ENCODE measurements around the gene RAP1GAP2.
A peak's percentile ranks its signal among the peaks of the same experiment; 100 is the strongest.

Gene RAP1GAP2

DNA sequence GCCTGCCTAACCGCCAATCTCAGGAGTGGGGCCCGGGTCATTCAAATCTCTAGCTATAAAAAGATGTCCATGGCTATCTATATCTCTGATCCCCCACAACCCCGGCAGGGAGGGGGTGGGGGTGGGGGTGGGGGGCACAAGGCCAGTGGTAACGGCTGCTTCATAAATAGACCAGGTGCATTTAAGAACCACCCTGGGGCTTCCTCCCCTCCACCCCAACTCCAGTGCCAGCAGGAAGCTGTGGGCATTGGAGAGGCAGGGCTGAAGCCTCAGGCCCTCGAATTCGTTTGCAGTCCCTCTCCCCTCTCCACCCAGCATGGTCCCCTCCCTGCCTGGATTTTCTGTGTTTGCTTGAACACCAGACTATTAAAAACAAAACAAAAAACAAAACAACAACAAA lies 56.0 kb downstream of the RAP1GAP2 start:
- H3K4me3 ChIP-seq (ENCODE audit: low read depth, low read length) = no peak overlapping the region

DNA sequence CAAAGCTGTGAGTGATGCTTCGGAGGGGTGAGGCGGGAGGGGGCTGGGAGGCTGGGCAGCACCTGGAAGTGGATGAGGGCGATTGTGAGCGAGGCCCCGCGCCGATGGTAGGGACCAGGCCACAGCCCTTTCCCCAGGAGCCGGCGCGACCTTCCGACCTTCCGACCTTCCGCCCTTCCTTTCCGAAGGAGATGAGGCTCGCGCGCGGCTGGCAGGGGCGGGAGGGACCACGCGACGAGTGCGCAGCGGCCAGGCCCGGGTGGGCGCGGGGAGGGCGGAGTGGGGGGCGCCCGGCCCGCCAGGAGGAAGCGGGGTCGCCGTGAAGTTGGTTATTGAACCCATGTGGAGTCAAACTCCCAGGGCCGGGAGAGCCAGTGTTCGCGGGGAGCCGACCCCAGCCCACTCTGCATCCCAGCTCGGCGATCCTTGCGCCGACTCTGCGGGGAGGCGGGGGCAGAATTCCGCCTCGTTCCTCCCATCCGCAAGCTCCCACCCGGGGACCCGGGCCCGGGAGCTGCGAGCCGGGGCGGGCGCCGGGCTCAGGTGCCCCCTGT lies 56.6 kb downstream of the RAP1GAP2 start:
- peak overlapping the region; percentile 47 for H3K4me3 ChIP-seq (ENCODE audit: low read depth, low read length)

DNA sequence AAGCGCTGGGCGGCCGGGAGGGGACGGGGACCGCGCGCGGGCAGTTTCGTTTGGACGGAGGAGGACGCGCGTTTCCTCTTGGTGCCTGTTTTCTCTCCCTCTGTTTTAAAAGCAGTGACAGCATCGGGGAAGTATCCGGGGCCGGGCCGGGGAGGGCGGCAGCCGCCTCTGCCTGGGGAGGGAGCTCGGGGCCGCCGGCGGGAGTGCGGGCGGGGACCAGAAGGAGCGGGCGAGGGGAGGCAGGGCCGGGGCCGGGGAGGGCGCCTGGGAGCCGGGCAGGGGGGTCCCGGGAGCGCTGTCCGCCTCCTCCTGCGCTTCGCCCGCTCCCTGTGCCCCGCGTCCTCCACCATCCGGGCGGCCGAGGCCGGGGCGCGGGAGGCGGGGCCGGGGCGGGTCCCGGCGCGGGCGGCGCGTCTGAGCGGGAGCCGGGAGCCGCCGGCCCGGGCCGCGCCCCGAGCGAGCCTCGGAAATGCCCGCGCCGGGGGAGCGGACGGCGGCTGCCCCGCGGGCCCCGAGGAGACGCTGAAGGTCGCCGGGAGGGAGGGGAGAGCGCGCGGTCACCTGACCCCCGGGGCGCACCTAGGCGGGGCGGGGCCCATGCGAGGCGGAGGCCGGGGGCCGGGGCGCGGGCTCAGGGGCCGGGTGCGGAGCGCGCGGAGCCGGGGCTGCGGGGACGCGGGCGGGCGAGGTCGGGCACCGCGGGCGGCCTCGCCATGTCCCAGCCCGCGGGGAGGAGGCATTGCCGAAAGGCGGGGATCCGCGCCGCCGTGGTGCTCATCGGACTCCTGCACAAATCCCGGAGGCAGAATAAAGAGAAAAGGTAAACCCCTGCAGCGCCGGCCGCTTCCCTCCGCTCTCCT lies 57.3 kb downstream of the RAP1GAP2 start:
- H3K4me3 ChIP-seq (ENCODE audit: low read depth, low read length) = peak overlapping the region; percentile 75

DNA sequence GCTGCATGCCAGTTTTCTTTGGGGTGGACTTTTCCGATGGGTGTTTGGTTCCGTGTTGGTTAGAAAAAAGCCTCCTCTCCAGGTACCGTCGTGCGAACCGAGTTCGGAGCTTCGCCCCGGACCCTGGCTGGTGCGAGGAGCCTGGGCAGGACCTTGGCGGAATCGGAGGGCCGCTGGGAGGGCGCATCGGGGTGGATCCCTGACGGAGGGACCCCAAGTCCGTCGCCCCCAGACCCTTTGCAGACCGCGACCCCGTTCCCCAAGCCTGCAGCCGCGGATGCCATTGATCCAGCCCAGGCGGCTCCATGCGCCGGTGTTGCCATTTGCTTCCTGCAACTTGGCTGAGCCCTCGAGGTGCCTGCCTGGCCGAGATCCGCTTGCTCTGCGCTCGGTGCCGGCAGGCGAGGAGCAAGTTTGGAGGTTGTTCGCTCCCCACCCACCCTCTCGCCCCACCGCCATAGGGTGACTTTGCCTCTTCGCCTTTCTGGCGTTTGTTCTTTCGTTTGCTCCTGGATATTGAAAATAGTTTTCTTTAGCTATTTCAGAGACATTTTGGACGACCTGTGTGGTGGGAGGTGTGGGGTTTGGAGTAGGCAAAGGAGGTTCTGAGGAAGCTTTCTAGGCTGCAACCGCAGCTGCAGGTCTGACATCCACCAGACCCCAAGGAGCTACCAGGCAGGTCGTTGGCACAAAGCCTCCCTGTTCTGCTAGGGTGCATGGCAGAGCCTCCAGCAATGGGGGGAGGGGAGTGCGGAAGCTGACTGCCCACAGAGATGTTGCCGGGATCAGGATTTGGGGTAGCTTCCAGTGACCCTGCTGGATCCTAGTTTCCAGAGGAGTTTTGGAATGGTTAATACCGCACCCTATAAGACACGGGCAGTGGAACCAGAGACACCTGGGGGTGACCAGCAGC lies 58.2 kb downstream of the RAP1GAP2 start:
- H3K4me3 ChIP-seq (ENCODE audit: low read depth, low read length) = peak overlapping the region; percentile 75

DNA sequence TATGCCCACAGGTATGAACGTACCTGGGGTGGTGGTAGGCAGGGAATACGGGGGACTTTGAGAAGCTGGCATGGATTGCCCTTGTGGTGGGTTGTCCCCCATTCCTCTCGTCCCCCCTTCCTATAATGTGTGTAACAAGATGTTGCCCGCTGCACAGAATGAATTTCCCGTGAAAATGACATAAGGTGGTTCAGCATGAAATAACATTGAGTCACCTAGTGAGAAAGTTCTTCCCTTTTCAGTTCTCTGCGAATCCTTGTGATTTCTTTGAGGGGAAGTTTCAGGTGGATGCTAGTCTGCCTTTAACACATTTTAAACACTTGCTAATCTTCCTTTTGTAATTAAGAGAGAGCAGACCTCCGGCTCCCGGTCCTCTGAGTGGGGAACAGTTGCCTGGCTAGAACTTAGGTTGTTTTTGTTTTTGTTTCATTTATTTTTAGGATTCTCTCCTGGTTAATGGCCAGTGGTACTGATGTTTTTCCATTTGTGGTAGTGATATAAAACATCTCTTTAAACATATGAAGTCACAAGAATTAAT lies 58.9 kb downstream of the RAP1GAP2 start:
- H3K4me3 ChIP-seq (ENCODE audit: low read depth, low read length) = peak overlapping the region; percentile 75

DNA sequence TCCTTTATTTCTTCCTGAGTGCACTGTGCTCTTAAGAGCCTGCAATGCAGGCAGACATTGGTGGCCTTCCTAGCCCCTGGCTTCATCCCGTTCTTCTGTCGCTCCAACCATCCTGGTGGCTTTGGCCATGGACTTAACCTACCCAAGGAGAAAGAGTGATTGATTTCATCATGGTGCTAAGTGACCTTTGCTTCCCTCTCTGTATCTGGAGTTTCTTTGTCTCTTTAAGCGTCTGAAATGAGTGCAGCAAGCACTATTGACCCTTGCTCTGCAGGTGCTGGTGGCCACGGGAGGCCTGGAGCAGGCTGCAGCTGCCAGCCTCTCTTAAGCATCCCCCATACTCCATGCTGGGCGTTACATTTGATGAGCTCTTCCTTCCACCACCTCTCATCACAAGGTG lies 60.5 kb downstream of the RAP1GAP2 start:
- no peak overlapping the region for H3K4me3 ChIP-seq (ENCODE audit: low read depth, low read length)

DNA sequence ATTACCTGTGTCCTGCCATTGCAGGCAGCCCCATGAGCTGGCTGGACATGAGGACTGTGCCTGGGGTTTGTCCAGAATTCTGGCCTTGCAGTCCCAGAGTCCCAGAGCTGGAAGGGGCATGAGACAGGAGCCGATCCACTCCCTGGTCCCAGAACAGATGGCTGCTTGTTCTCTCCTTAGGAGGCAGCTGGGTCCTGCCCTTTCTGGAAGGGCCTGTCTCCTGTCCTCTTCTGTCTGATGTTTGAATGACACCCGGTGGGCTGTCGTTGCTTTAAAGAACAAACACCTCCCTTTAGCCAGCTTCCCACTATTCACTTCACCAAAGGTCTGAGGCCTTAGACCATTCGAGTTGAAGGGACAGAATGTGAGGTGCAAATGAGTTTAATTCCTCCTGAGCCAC lies 63.8 kb downstream of the RAP1GAP2 start:
- no peak overlapping the region for H3K4me3 ChIP-seq (ENCODE audit: low read depth, low read length)

DNA sequence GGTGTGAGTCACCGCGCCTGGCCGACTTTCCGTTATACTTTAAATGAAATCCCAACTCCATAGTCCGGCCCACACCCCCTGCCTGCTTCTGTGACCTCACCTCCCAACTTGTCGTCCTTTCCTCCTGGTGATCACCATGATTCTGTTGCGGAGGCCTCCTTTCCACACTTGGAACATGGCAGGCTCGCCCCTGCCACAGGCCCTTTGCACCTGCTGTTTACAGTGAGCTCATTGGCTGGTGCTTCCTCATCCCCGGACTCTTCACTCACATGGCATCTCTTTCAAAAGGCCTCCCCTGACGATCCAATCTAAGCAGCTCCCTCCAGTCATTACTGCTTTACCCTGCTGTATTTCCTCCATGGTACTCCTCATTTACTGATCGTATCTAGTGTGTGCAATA lies 64.6 kb downstream of the RAP1GAP2 start:
- H3K4me3 ChIP-seq (ENCODE audit: low read depth, low read length) = no peak overlapping the region

DNA sequence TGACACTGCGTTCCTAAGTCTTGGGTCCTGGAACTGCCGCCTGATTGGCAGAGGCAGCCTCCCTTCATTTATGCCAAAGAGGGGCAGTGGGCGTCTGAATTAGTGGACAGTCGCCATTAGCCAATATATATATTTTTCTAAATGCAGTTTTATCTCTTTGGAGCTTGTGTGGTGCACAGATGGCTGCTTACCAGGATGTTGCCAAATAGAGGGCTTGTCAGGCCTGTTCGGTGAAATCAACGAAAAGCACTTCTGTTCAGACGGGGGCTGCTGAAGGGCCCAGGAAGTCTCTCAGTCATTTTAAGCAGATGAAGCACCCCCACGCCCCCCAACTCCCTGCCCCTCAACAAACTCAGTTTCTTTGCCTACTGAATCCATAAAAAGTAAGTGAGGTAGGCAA lies 66.0 kb downstream of the RAP1GAP2 start:
- no peak overlapping the region for H3K4me3 ChIP-seq (ENCODE audit: low read depth, low read length)

DNA sequence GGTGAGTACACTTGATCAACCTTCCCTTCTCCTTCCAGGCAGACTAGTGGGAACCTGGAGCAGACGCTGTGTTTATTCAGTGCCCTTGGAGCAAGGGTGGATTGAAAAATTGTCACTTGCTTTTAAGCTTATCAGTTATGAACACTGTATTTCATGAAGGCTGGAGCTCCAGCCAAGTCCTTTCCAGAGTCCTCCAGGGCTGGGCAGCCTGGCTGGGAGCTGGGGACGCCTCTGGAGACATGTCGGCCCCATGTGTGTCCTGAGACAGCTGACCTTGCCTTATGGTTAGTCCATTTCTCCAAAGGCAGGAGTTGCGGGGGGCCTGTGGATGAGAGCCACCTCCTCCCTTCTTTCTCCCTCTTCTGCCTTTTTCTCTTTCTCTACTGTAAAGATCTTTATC lies 67.0 kb downstream of the RAP1GAP2 start:
- H3K4me3 ChIP-seq (ENCODE audit: low read depth, low read length) = no peak overlapping the region

DNA sequence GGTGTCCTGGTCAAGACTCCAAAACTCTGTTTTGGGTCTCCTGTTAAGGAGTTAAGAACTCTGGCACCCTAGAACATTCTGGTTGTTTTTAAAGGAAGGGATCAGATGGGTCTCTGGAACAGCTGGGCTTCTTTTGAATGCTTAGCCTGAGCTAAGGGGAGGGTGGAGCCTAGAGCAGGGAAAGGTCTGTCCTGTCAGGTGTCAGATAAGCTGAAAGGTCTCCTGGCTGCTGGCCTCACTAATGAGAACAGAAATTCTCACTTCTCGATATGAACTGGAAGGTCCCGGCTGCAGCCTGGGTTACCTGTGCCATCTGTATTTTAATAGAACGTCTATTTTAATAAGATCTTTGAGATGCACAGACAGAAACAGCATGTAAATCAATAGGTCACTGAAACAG lies 69.0 kb downstream of the RAP1GAP2 start:
- H3K4me3 ChIP-seq (ENCODE audit: low read depth, low read length) = no peak overlapping the region

DNA sequence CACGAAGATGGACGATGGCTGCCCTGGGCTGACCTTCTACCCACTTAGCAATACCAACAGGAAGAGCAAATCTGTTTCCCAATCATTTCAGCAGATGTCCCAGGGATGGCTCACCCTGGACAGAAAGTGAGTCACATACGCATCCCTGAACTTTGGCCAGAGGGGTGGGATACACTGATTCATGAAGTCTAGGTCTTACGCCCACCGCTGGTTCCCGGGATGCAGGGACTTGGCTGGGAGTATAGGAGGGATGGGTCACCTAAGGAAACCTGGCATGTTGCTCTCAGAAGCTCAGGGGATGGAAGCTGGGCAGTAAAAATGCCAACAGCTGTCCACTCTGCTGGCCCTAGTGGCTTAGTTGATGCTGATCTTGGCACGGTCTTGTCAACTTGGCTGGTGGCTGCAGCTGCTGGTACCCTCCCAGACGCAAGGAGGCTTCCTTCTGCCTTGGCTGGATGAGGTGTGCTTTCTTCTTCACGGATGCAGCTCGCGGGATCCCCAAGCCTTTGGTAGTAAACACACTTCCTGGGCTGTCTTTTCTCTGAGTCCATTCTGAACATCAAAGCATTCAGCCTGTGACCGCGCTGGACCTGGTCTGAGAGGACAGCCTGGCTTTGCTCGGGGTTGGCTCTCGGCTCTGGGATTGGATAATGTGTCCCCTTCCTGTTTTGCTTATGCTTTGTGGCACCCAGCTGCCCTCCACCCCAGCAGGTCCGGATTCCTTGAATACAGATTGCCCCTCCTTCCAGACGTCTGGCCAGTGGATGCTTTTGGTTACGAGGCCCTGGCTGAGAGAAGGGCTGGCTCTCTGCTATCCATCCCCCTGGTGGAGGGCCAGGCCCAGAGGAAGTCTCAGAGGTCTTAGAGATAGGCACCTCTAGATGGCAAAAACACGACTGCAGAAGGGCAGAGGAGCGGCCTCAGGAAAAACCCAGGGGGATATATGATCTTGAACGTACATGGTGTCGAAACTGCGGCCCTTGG lies 71.5 kb downstream of the RAP1GAP2 start:
- no peak overlapping the region for H3K4me3 ChIP-seq (ENCODE audit: low read depth, low read length)

DNA sequence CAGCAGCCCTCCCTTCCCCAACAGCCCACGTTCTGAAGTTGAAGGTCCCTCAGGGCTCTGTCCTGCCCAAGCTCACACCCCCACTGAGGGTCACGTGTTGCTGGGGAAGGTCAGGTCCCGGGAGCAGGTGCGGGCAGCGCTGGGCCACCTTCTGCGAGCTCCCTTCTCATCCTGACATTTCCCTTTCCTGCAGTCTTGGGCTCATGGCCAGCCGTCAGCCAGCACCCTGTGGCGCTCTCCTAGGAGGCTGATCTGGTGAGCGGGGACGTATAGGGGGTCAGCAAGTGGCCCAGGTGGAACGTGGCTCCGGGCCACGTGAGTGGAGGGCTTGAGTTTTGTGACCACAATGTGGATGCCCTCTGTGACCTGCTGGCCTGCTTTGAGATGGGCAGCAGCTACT lies 73.4 kb downstream of the RAP1GAP2 start:
- H3K4me3 ChIP-seq (ENCODE audit: low read depth, low read length) = no peak overlapping the region

DNA sequence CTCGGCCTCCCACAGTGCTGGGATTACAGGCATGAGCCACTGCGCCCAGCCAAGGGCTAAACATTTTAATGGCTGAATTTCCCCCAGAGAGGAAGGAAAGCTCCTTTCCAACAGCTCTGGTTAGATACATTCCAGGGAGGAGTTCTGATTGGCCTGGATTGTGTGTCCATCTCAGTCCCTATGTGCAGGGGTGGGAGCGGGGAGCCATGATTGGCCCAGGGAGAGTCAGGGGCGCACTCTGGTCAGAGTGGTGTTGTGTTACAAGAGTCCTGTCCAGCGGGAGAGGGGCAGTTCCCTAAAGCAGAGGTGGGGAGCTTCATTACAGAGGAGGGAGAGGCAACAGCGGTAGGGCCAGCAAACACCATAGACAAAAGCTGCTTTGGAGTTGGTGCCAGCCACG lies 75.0 kb downstream of the RAP1GAP2 start:
- H3K4me3 ChIP-seq (ENCODE audit: low read depth, low read length) = no peak overlapping the region

DNA sequence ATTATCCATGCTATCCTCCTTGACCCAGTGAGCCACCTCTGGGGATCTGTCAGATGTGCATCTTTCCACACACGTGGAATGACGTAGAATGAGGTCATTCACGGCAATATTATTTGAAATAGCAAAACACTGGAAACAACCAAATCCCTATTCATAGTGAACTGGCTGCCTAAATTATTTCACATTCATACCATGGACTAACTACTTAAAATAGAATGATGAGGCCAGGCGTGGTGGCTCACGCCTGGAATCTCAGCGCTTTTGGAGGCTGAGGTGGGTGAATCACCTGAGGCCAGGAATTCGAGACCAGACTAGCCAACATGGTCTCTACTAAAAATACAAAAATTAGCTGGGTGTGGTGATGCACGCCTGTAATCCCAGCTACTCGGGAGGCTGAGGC lies 75.5 kb downstream of the RAP1GAP2 start:
- H3K4me3 ChIP-seq (ENCODE audit: low read depth, low read length) = no peak overlapping the region

DNA sequence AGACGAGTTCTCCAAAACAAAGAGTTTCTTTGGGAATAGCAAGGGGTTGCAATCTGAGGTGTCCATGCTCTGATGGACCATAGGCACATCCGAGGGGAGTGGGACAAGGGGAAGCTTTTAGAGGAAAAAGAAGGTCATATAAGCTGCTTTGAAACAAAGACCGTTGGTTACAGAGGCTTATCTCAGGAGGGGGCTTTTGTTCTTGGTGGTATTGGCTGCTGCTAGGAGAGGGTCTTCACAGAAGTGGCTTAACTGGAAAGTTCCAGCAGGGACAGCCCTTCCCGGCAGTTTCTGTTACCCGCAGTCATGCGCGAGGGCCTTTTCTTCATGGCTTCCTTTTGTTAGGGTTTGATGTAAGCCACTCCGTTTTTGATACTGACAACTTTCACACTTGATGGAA lies 76.0 kb downstream of the RAP1GAP2 start:
- H3K4me3 ChIP-seq (ENCODE audit: low read depth, low read length) = no peak overlapping the region

DNA sequence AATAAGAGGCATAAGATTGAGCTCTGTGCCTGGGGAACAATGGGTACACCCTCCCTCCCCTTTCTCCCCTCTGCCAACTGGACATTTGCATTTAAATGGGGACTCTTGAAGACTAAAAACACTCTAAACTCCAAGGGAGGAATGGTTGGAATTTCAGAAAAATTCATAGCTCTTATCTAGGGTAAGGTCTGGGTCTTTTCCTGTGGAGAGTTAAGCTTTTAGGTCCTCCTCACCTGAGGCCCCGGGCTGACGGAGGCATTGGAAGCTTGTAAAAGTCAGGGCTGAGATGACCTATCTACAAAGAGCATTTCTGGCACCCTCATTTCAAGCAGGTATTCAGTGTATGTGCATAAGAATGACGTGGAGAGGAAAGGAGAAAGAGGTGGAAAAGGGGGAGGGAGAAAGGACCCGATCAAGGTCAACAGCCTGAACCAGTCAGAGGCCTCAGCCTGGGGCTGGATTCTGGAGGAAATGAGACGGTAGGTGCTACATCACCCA lies 78.0 kb downstream of the RAP1GAP2 start:
- H3K4me3 ChIP-seq (ENCODE audit: low read depth, low read length) = no peak overlapping the region

DNA sequence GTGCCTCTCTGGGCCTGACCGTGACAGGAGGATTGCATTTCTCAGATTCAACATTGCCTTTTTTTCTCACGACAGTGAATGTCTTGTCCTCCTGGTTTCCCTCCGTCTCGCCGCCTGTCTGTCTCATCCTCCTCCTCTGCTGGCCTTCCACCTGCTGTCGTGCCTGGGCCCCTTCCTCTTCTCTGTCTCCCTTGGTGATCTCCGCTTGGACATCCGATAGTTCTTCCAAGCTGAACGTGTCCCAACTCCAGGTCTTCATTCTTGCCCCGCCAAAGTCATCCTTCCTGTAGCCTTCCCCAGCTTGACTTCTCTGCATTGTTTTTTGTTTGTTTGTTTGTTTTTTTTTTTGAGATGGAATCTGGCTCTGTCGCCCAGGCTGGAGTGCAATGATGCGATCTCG lies 79.4 kb downstream of the RAP1GAP2 start:
- H3K4me3 ChIP-seq (ENCODE audit: low read depth, low read length) = no peak overlapping the region

DNA sequence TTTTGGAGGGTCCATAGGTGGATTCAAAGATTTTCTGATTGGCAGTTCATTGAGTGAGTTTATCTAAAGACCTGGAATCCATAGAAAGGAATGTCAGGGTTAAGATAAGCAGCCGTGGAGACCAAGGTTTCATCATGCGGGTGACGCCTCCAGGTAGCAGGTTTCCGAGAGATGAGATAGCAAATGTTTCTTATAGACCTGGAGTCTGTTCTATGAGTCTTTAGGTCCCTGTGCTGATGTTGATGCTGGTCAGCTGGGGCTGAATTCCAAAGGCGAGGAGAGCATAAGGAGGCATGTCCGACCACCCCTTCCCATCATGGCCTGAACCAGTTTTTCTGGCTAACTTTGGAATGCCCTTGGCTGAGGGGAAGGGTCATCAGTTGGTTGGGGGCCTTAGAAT lies 80.2 kb downstream of the RAP1GAP2 start:
- H3K4me3 ChIP-seq (ENCODE audit: low read depth, low read length) = no peak overlapping the region

DNA sequence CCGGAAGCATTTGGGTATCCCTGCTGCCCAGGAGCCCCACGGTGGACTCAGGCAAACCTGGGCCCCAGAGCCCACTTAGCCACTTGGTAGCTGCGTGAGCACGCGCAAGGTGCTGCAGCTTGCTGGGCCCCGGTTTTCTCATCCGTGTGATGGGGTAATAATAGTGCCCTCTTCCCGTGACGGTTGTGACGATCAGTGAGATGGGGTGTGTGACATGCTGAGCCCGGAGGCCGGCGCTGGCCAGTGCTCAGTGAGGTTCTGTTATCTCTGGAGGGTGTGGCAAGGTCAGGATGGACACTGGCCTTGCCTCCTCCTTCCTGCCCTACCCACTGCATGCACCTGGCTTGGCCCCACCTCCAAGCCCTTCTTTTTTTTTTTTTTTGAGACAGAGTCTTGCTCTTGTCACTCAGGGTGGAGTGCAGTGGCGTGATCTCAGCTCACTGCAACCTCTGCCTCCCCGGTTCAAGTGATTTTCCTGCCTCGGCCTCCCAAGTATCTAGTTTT lies 82.6 kb downstream of the RAP1GAP2 start:
- no peak overlapping the region for H3K4me3 ChIP-seq (ENCODE audit: low read depth, low read length)

Measured in iPS-11a (cell line).